Trophoblast cell (in vitro differentiated cells and primary cell): ENCODE data around the gene DHX34.
"Not testable (repeated sequence)": the region's sequence is repeated elsewhere in the genome, so short reads cannot be mapped to it uniquely, and the experiment has no call there.

ENCODE experiments used
- DNase-seq, 2 donors: peaks; one replicate each; pipeline ENCODE4 v3.0.0-alpha.2; 2016
- H2AFZ ChIP-seq: 2 replicates; pipeline ENCODE4 v1.6.1; 2013; ENCODE audit warnings: low read length, moderate library complexity, mild to moderate bottlenecking; ENCODE audit not compliant: insufficient read depth, poor library complexity
- H2AK5ac ChIP-seq: 2 replicates; pipeline ENCODE4 v1.6.1; 2013; ENCODE audit warnings: mild to moderate bottlenecking, low read length
- H2BK120ac ChIP-seq: 2 replicates; pipeline ENCODE4 v1.6.1; 2013; ENCODE audit warnings: low read length, mild to moderate bottlenecking, moderate library complexity; ENCODE audit not compliant: insufficient read depth, poor library complexity
- H2BK12ac ChIP-seq: 2 replicates; pipeline ENCODE4 v1.6.1; 2013; ENCODE audit warnings: mild to moderate bottlenecking, low read length, moderate library complexity
- H2BK5ac ChIP-seq: 2 replicates; pipeline ENCODE4 v1.6.1; 2013; ENCODE audit warnings: low read length, low read depth, moderate library complexity, mild to moderate bottlenecking; ENCODE audit not compliant: poor library complexity
- H3K14ac ChIP-seq: 2 replicates; pipeline ENCODE4 v1.6.1; 2013; ENCODE audit warnings: mild to moderate bottlenecking, low read length
- H3K18ac ChIP-seq: 2 replicates; pipeline ENCODE4 v1.6.1; 2013; ENCODE audit warnings: mild to moderate bottlenecking, low read length
- H3K23ac ChIP-seq: 2 replicates; pipeline ENCODE4 v1.6.1; 2013; ENCODE audit warnings: low read length
- H3K27ac ChIP-seq: 2 replicates; pipeline ENCODE4 v1.5.1; 2013; ENCODE audit warnings: low read depth, mild to moderate bottlenecking, inconsistent platforms, low read length, moderate library complexity
- H3K27me3 ChIP-seq: 2 replicates; pipeline ENCODE4 v1.6.1; 2013; ENCODE audit warnings: inconsistent platforms, mild to moderate bottlenecking, low read length, moderate library complexity; ENCODE audit not compliant: insufficient read depth
- H3K36me3 ChIP-seq, 2 experiments: 1 replicate in 1 of 2; 2 replicates in 1 of 2; pipeline ENCODE4 v1.6.1; 2013; ENCODE audit warnings: low read length in 2 of 2, mild to moderate bottlenecking in 2 of 2, moderate library complexity in 1 of 2; ENCODE audit not compliant: insufficient read depth in 2 of 2, control insufficient read depth in 1 of 2
- H3K4ac ChIP-seq: 2 replicates; pipeline ENCODE4 v1.6.1; 2013; ENCODE audit warnings: low read depth, mild to moderate bottlenecking, low read length, moderate library complexity
- H3K4me1 ChIP-seq, 2 experiments: 1 replicate in 1 of 2; 2 replicates in 1 of 2; pipeline ENCODE4 v1.6.1; 2013; ENCODE audit warnings: low read length in 2 of 2, mild to moderate bottlenecking in 2 of 2, moderate library complexity in 1 of 2; ENCODE audit not compliant: insufficient read depth in 2 of 2, control insufficient read depth in 1 of 2
- H3K4me2 ChIP-seq: 2 replicates; pipeline ENCODE4 v1.6.1; 2013; ENCODE audit warnings: inconsistent platforms, mild to moderate bottlenecking, low read length, moderate library complexity
- H3K4me3 ChIP-seq: 2 replicates; pipeline ENCODE4 v1.5.1; 2013; ENCODE audit warnings: mild to moderate bottlenecking, low read depth, low read length, inconsistent platforms
- H3K79me1 ChIP-seq: one replicate; pipeline ENCODE4 v1.6.1; 2013; ENCODE audit warnings: low read length
- H3K79me2 ChIP-seq: 2 replicates; pipeline ENCODE4 v1.6.1; 2013; ENCODE audit warnings: low read length, mild to moderate bottlenecking; ENCODE audit not compliant: control insufficient read depth, insufficient read depth, poor library complexity
- H3K9ac ChIP-seq: 2 replicates; pipeline ENCODE4 v1.6.1; 2013; ENCODE audit warnings: mild to moderate bottlenecking, low read length
- H3K9me3 ChIP-seq: 2 replicates; pipeline ENCODE4 v1.6.1; 2013; ENCODE audit warnings: low read depth, mild to moderate bottlenecking, control low read depth, inconsistent platforms, low read length; ENCODE audit not compliant: insufficient read depth
- H4K12ac ChIP-seq: 2 replicates; pipeline ENCODE4 v1.6.1; 2013; ENCODE audit warnings: low read depth, mild to moderate bottlenecking, low read length, moderate library complexity
- H4K8ac ChIP-seq: 2 replicates; pipeline ENCODE4 v1.6.1; 2013; ENCODE audit warnings: low read depth, mild to moderate bottlenecking, low read length, moderate library complexity
- H4K91ac ChIP-seq: one replicate; pipeline ENCODE4 v1.6.1; 2013; ENCODE audit warnings: low read depth, mild to moderate bottlenecking, low read length, moderate library complexity
- WGBS: extraction: QIAGEN DNeasy Blood & Tissue Kit; methylation state at CpG from one replicate; pipeline ENCODE4 v1.1.7; 2013; ENCODE audit warnings: missing lambda C conversion rate; ENCODE audit not compliant: insufficient read length, insufficient coverage; ENCODE audit errors: extremely low coverage; 5-methylcytosine and 5-hydroxymethylcytosine counted together

The DHX34 gene

GRCh38 chr19:47384533-47384932 is 35.4 kb downstream of the DHX34 start:
- not testable (repeated sequence) for H2AFZ ChIP-seq, H3K4ac ChIP-seq, H2BK12ac ChIP-seq, DNase-seq, H3K4me3 ChIP-seq, H3K14ac ChIP-seq, H4K12ac ChIP-seq, H4K8ac ChIP-seq, H3K4me1 ChIP-seq, H3K9ac ChIP-seq, H4K91ac ChIP-seq, H3K23ac ChIP-seq, H3K79me1 ChIP-seq, H3K27me3 ChIP-seq, H3K18ac ChIP-seq, H2AK5ac ChIP-seq, H3K4me2 ChIP-seq, H3K9me3 ChIP-seq, H2BK120ac ChIP-seq, H2BK5ac ChIP-seq, H3K79me2 ChIP-seq, H3K27ac ChIP-seq
- H3K36me3 ChIP-seq: peaks cover 29 to 30% of the 10 kb centered on the region in 2 experiments
- whole genome bisulfite sequencing: no CpG with 5 or more reads among the region's 4 CpGs

GRCh38 chr19:47386582-47386981 is 37.5 kb downstream of the DHX34 start:
- not testable (repeated sequence) for H3K4me2 ChIP-seq, H2AK5ac ChIP-seq, H3K4ac ChIP-seq, H3K18ac ChIP-seq, H3K9ac ChIP-seq, H3K9me3 ChIP-seq, H2BK12ac ChIP-seq, H3K4me1 ChIP-seq, H3K27ac ChIP-seq, H4K91ac ChIP-seq, H3K14ac ChIP-seq, H3K79me1 ChIP-seq, H2AFZ ChIP-seq, H2BK5ac ChIP-seq, H3K36me3 ChIP-seq, H2BK120ac ChIP-seq, DNase-seq, H3K27me3 ChIP-seq, H3K79me2 ChIP-seq, H4K8ac ChIP-seq, H4K12ac ChIP-seq, H3K23ac ChIP-seq, H3K4me3 ChIP-seq
- whole genome bisulfite sequencing: no CpG with 5 or more reads among the region's 12 CpGs

- H3K4me3 ChIP-seq, H3K36me3 ChIP-seq, H3K9me3 ChIP-seq, H3K27me3 ChIP-seq, DNase-seq, H3K4me2 ChIP-seq, H3K79me1 ChIP-seq, H2BK120ac ChIP-seq, H3K4me1 ChIP-seq, H3K18ac ChIP-seq, H4K91ac ChIP-seq, H3K23ac ChIP-seq, H2AK5ac ChIP-seq, H3K79me2 ChIP-seq, H2BK12ac ChIP-seq, H2AFZ ChIP-seq, H3K9ac ChIP-seq, H2BK5ac ChIP-seq, H3K4ac ChIP-seq, H3K27ac ChIP-seq, H4K8ac ChIP-seq, H4K12ac ChIP-seq, H3K14ac ChIP-seq: not testable (repeated sequence)
- WGBS: no CpG with 5 or more reads among the region's 3 CpGs
Observed at GRCh38 chr19:47387623-47388022, 38.5 kb downstream of the DHX34 start.

GRCh38 chr19:47388721-47389120 is 39.6 kb downstream of the DHX34 start:
- not testable (repeated sequence) for H4K12ac ChIP-seq

More at GRCh38 chr19:47388721-47389120, 39.6 kb downstream of the DHX34 start:
- not testable (repeated sequence) for H3K27me3 ChIP-seq, H3K14ac ChIP-seq, H3K9ac ChIP-seq, H2AFZ ChIP-seq, H3K36me3 ChIP-seq, H3K23ac ChIP-seq, H2AK5ac ChIP-seq, H3K4me2 ChIP-seq, H3K4me1 ChIP-seq, H2BK120ac ChIP-seq, H3K79me1 ChIP-seq, H3K27ac ChIP-seq, H3K9me3 ChIP-seq, H4K8ac ChIP-seq, H2BK12ac ChIP-seq, H4K91ac ChIP-seq, H3K79me2 ChIP-seq, H3K4me3 ChIP-seq, DNase-seq, H3K4ac ChIP-seq, H3K18ac ChIP-seq, H2BK5ac ChIP-seq
- WGBS: no CpG with 5 or more reads among the region's 5 CpGs
